ENCODE measurements around the gene TRPC6.

- no peak for TF ChIP-seq EZH2 (IDR thresholded peaks at IDR 0.05; ENCODE audit: low read length)
- TF ChIP-seq CTCF (optimal IDR thresholded peaks at IDR 0.05 in 1 of 3, IDR thresholded peaks at IDR 0.05 in 1 of 3, conservative IDR thresholded peaks at IDR 0.05 in 1 of 3; ENCODE audit: extremely low read depth in 1 of 3, insufficient read depth in 2 of 3, low read length in 3 of 3) = peak in 1 of 3 experiments; percentile 16
Measured at GRCh38 chr11:101438126-101438525, 145.7 kb downstream of the TRPC6 start.

All from keratinocyte (primary cell).